GM21423 (cell line): ENCODE results near the gene NEDD4L.
"Not testable (repeated sequence)": the region's sequence is repeated elsewhere in the genome, so short reads cannot be mapped to it uniquely, and the experiment has no call there.

Experiments used
- ATAC-seq: cut with Tn5 transposase; IDR thresholded peaks from one replicate; pipeline ENCODE4 v1.9.1; 2021; ENCODE audit warnings: mild to moderate bottlenecking, moderate library complexity; ENCODE audit not compliant: unreplicated experiment

NEDD4L gene

GRCh38 chr18:58144671-58145285 lies 100.8 kb downstream of the NEDD4L start:
- ATAC-seq = no peak

- ATAC-seq = no peak
Measured at GRCh38 chr18:58146099-58146498, 102.1 kb downstream of the NEDD4L start.

- peak; percentile 62 for ATAC-seq
Measured at GRCh38 chr18:58148954-58149471, 105.0 kb downstream of the NEDD4L start.

- no peak for ATAC-seq
Measured at GRCh38 chr18:58150772-58151171, 106.7 kb downstream of the NEDD4L start.

- ATAC-seq = no peak
Measured at GRCh38 chr18:58152216-58152615, 108.2 kb downstream of the NEDD4L start.

GRCh38 chr18:58152891-58153290 lies 108.9 kb downstream of the NEDD4L start:
- ATAC-seq = no peak

GRCh38 chr18:58156516-58156915 lies 112.5 kb downstream of the NEDD4L start:
- ATAC-seq = no peak

- ATAC-seq = no peak
Measured at GRCh38 chr18:58157237-58157636, 113.2 kb downstream of the NEDD4L start.

GRCh38 chr18:58158008-58158407 lies 114.0 kb downstream of the NEDD4L start:
- no peak for ATAC-seq

GRCh38 chr18:58158459-58158858 lies 114.4 kb downstream of the NEDD4L start:
- no peak for ATAC-seq

- no peak for ATAC-seq
Measured at GRCh38 chr18:58161659-58162058, 117.6 kb downstream of the NEDD4L start.

- no peak for ATAC-seq
Measured at GRCh38 chr18:58162127-58162526, 118.1 kb downstream of the NEDD4L start.

GRCh38 chr18:58163004-58163590 lies 119.1 kb downstream of the NEDD4L start:
- ATAC-seq = no peak

- no peak for ATAC-seq
Measured at GRCh38 chr18:58166278-58166844, 122.3 kb downstream of the NEDD4L start.

GRCh38 chr18:58167073-58167472 lies 123.0 kb downstream of the NEDD4L start:
- no peak for ATAC-seq

- ATAC-seq = no peak
Measured at GRCh38 chr18:58168221-58168620, 124.2 kb downstream of the NEDD4L start.

GRCh38 chr18:58168993-58169392 lies 125.0 kb downstream of the NEDD4L start:
- no peak for ATAC-seq

- no peak for ATAC-seq
Measured at GRCh38 chr18:58169472-58169871, 125.4 kb downstream of the NEDD4L start.

GRCh38 chr18:58170036-58170435 lies 126.0 kb downstream of the NEDD4L start:
- ATAC-seq = not testable (repeated sequence)

GRCh38 chr18:58172031-58172430 lies 128.0 kb downstream of the NEDD4L start:
- no peak for ATAC-seq

GRCh38 chr18:58174285-58174684 lies 130.3 kb downstream of the NEDD4L start:
- no peak for ATAC-seq

GRCh38 chr18:58175122-58175785 lies 131.2 kb downstream of the NEDD4L start:
- ATAC-seq = no peak
